ENCODE data around the gene LRRC51.

- no peak for TF ChIP-seq CTCF (conservative IDR thresholded peaks at IDR 0.05)
- TF ChIP-seq EZH2 (IDR thresholded peaks at IDR 0.05; ENCODE audit: low read depth): no peak
Measured at GRCh38 chr11:72111300-72112142, 30.9 kb downstream of the LRRC51 start.

All from PC-9 (cell line).